Activated CD8-positive, alpha-beta memory T cell treated with anti-CD3 and anti-CD28 coated beads for 1 hour (primary cell): Measurements from ENCODE around the gene CLEC18A.
A peak's percentile ranks its signal among the peaks of the same experiment; 100 is the strongest.
"Not testable (repeated sequence)": the region's sequence is repeated elsewhere in the genome, so short reads cannot be mapped to it uniquely, and the experiment has no call there.

Source experiments
- DNase-seq, 2 donors: peaks; one replicate each; pipeline ENCODE4 v3.0.0-alpha.2; 2020; ENCODE audit warnings: low read depth in 1 of 2; ENCODE audit errors: extremely low read depth in 1 of 2

CLEC18A gene

DNA sequence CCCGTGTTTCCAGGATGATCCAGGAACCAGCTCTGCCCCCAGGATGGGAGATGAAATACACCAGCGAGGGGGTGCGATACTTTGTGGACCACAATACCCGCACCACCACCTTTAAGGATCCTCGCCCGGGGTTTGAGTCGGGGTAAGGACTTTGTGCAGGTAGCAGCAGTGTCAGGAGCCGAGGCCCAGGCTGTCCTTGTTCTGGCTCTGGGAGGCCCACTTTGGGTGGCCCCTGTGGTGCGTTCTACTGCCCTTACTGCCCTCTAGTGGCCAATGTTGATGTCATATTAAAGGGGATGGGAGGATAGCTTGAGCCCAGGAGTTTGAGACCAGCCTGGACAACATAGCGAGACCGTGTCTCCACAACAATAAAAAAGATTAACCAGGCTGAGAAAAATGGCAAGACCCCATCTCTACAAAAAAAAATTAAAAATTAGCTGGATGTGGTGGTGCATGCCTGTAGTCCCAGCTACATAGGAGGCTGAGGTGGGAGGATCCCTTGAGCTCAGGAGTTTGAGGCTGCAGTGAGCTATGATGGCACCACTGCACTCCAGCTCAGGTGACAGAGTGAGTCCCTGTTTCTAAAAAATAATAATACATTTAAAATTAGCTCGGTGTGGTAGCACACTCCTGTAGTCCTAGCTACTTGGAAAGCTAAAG is 20.9 kb upstream of the CLEC18A start:
- DNase-seq, result peak; percentile 9 to 13

DNA sequence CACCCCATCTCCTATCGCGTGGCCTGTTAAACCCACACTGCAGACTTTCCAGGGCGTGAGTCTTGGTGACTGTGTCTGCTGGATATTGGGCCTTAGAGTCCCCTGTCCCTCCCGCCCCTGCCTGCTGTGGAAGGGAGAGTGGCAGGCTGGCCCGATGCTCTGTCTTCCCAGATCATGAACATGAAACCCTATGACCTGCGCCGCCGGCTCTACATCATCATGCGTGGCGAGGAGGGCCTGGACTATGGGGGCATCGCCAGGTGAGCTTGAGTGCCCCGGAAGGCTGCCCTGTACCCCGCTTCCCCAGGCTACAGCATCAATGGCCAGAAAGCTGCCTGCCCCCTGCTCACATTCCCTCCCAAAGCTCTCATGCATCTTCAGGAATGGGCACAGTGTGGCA is 19.5 kb upstream of the CLEC18A start:
- no peak for DNase-seq

DNA sequence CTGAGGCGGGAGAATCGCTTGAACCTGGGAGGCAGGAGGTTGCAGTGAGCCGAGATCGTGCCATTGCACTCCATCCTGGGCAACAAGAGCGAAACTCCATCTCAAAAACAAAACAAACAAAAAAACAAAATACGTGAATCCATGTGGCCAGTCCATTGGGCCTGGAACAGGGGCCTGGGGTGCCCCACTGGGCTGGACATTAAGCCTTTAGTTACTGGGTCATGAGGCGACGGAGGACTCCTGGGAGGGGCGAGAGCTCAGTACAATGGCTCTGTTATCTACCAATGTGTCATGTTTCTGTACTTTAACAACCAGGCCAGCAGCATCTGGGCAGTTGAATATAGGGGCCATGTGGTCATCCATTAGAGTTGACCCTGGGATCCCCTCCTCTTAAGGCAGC is 18.9 kb upstream of the CLEC18A start:
- no peak for DNase-seq

GRCh38 chr16:69932691-69933392 is 18.3 kb upstream of the CLEC18A start:
- DNase-seq, result no peak

GRCh38 chr16:69934044-69934443 is 17.1 kb upstream of the CLEC18A start:
- DNase-seq, result no peak

- DNase-seq, result no peak
These were observed 16.4 kb upstream of the CLEC18A start for GRCh38 chr16:69934751-69935150.

- no peak for DNase-seq
These were observed 15.8 kb upstream of the CLEC18A start for GRCh38 chr16:69935278-69935711.

GRCh38 chr16:69935740-69936139 is 15.4 kb upstream of the CLEC18A start:
- DNase-seq, result no peak

DNA sequence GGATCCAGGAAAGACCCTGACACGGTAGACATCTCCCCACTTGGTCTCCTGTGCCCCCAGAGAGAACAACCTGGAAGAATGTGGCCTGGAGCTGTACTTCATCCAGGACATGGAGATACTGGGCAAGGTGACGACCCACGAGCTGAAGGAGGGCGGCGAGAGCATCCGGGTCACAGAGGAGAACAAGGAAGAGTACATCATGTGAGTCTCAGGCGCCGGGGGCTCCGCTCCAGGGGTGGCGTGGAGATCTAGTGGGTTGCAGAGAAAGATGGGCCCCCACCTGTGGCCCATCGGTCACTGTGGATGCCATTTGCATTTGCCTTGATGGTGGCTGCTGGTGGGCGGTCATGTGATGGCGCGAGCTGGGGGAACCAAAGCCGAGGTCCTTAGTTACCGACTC is 14.9 kb upstream of the CLEC18A start:
- DNase-seq, result no peak

DNA sequence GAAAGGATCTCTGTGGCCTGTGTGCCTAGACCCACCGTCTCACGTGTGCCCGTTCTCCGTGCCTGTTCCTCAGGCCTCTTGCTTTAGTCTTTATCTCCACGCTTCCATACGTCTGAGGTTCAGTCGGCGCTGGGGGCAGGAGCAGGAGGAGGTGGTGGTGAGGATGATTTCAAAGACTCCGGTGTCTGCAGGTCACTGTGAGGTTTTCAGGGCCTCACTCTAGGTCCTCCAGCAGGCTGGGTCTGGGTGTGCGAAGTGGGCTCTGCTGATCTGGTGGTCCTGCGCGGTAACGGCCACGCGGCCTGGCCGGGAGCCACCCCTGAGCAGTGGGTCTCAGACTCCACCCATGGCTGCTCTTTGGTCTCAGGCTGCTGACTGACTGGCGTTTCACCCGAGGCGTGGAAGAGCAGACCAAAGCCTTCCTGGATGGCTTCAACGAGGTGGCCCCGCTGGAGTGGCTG is 14.4 kb upstream of the CLEC18A start:
- no peak for DNase-seq

GRCh38 chr16:69937465-69937951 is 13.6 kb upstream of the CLEC18A start:
- DNase-seq, result no peak

DNA sequence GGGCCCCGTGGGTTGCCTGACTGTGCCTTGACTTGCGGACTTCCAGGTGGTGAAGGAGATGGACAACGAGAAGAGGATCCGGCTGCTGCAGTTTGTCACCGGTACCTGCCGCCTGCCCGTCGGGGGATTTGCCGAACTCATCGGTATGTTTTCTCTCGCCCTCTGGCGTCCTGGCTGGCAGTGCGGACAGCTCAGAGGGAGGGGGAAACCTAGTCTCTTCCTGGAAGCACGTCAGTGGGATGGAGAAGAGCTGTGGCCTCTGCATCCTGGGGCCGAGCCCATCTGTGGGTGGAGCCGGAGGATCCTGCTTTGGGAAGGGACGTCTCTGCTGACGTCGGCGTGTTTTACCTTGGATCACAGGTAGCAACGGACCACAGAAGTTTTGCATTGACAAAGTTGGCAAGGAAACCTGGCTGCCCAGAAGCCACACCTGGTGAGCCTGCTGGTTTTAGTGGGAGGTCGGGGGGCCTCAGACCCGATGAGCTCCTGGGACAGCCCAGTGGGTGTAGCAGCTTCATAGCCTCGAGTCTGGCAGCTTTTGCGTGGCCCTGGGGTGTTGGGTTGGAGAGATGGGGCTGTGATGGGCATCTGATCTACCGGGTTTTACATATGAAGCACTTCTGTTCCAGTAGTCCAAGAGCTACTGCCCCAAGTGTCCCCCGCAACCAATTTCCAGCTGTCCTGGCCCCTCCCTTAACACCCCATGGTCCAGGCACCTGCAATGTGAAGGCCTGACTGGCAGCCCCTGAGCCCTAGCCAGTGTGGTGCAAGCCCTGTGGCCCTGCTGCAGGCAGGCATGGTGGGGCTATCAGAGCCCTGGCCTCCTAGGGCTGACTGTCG is 11.9 kb upstream of the CLEC18A start:
- DNase-seq, result no peak

DNA sequence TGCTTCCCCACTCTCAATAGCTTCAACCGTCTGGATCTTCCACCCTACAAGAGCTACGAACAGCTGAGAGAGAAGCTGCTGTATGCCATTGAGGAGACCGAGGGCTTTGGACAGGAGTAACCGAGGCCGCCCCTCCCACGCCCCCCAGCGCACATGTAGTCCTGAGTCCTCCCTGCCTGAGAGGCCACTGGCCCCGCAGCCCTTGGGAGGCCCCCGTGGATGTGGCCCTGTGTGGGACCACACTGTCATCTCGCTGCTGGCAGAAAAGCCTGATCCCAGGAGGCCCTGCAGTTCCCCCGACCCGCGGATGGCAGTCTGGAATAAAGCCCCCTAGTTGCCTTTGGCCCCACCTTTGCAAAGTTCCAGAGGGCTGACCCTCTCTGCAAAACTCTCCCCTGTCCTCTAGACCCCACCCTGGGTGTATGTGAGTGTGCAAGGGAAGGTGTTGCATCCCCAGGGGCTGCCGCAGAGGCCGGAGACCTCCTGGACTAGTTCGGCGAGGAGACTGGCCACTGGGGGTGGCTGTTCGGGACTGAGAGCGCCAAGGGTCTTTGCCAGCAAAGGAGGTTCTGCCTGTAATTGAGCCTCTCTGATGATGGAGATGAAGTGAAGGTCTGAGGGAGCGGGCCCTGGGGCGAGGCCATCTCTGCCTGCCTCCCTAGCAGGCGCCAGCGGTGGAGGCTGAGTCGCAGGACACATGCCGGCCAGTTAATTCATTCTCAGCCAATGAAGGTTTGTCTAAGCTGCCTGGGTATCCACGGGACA is 11.1 kb upstream of the CLEC18A start:
- DNase-seq, result no peak

DNA sequence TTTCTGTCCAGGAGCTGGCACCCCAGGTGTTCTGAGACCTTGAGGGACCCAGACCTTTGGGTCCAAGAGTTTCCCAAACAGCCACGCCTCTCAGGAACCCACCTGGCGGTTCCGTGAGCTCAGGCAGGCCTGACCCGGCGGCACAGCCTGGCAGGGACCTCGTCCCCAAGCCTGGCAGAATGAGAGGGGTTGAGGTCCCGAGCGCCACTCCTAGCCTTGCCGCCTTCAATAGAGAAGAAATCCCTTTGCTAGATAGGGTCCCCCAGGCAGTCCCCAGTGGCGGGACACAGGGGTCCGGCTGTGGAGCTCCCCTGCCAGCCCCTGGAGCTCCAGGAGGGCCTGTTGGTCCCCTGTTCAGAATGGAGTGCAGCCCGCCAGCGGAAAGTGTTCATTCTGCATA is 10.5 kb upstream of the CLEC18A start:
- no peak for DNase-seq

GRCh38 chr16:69941251-69942098 is 9.7 kb upstream of the CLEC18A start:
- no peak for DNase-seq

DNA sequence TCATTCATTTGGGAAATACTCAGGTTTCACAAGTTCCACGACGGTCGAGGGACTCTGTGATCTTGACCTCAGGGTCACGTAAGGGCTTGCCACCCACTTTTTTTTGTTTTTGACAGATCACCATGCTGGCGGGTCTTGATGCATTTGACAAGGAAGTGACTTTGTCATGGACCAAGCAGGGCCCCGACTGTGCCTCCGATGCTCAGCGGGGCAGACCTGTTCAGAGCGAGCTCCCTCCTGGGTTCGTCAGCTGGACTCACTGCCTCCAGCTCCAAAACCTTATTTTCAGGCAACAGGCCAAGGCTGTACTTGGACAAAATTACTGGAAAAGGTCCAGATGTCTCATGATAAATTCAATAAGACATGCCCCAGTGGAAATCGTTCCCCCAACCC is 9.0 kb upstream of the CLEC18A start:
- DNase-seq, result no peak

- DNase-seq, result no peak
These were observed 8.4 kb upstream of the CLEC18A start for GRCh38 chr16:69942627-69943170.

- not testable (repeated sequence) for DNase-seq
These were observed 7.7 kb upstream of the CLEC18A start for GRCh38 chr16:69943241-69944036.

GRCh38 chr16:69950411-69950810 is 723 bp upstream of the CLEC18A start:
- not testable (repeated sequence) for DNase-seq
